GM21576 (cell line): ENCODE results near the gene MFSD6L.

ENCODE experiments used
- ATAC-seq: cut with Tn5 transposase; IDR thresholded peaks from one replicate; pipeline ENCODE4 v1.9.1; 2021; ENCODE audit warnings: mild to moderate bottlenecking, moderate library complexity; ENCODE audit not compliant: unreplicated experiment

The MFSD6L gene, protein sequence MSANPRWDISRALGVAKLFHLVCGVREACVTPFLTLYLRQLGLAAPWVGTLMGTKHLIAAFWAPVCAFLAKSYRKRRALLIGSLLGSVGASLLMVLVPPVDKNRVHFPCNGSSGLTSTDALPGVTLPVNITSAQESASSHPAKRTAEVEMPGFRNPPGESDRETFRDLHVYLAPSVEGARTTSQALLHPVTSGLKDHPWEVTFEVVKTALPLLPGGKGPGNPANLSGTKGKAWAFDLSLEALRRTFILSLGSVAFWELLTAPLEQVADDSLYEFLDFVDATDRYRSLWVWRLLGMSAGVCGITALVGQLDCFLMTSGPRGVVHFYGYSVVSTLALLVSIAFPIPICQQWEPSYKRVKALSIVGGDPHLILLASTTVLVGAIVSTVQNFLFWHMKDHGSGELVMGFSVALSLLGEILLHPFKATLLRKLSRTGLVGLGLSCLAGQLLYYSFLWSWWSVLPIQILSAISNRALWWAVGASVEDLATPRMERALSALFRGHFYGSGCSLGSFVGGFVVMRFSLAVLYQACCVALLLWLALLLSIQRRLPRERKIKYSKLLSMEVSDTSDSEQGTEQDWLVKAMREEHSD

DNA sequence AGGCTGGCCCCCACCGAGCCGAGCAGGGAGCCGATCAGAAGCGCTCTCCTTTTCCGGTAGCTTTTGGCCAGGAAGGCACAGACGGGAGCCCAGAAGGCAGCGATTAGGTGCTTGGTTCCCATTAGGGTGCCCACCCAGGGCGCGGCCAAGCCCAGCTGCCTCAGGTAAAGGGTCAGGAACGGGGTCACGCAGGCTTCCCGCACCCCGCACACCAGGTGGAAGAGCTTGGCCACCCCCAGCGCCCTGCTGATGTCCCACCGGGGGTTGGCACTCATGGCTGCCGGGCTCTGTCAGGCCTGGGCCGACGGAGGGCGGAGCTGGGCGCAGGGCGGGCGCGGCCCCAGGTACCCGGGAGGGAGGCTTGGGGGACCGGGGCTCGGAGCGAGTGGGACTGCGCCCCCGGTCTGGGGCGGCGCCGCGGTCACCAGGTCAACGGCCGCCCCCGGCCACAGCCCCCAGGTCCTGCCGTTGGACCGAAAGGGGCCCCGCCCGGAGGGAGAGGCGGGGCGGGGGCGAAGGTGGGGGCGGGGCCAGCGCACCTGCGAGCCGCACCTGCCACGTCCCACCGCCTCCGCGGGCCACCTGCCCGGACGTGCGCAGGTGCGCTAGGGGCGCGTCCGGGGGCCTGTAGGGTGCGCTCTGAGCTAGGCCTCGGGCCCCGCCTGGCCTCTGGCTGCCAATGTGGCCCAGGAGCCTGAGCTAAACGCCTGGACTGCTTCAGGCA, at the start of gene MFSD6L:
TSS of gene MFSD6L (minus strand) at position 520 of the 724 bp plus-strand sequence. CDS start at position 275, 245 bp downstream.
- no peak for ATAC-seq

DNA sequence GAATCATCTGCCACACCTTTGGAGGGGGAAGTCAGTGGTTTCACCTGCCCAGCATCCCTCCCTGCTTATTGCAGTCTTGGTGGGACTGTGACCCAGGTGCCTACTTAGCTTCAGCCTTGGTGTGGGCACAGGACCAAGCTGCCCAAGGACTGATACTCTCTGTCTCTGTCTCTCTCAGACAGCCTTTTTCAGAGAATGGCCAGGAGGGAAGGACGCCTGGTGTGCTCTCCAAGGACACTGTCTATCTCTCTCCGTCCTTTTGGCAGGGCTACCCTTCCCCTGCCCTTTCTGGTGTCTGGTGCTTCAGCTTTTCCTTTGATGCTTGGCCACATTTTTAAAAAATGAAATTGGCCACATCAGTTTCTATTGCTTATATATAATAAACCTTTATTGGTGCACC, 48.7 kb upstream of the MFSD6L start:
- no peak for ATAC-seq

DNA sequence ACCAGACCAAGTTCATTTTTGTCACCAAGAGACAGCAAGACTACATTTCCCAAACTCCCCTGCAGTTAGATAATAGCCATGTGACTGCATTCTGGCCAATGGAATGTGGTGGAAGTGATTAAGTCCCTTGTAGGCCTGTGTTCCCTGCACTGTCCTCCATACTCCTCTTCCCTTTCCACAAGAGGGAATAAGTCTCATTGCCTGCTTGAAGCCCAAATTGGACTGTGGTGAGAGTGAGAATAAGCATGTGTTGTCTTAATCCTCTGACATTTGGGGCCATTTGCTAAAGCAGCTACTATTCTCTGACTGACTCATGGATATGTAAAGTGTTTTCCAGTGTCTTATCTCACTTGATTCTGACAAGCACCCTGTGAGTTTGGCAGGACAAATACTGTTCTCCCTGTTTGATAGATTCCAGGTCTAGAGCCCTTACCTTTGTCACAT, 47.6 kb upstream of the MFSD6L start:
- ATAC-seq: no peak

DNA sequence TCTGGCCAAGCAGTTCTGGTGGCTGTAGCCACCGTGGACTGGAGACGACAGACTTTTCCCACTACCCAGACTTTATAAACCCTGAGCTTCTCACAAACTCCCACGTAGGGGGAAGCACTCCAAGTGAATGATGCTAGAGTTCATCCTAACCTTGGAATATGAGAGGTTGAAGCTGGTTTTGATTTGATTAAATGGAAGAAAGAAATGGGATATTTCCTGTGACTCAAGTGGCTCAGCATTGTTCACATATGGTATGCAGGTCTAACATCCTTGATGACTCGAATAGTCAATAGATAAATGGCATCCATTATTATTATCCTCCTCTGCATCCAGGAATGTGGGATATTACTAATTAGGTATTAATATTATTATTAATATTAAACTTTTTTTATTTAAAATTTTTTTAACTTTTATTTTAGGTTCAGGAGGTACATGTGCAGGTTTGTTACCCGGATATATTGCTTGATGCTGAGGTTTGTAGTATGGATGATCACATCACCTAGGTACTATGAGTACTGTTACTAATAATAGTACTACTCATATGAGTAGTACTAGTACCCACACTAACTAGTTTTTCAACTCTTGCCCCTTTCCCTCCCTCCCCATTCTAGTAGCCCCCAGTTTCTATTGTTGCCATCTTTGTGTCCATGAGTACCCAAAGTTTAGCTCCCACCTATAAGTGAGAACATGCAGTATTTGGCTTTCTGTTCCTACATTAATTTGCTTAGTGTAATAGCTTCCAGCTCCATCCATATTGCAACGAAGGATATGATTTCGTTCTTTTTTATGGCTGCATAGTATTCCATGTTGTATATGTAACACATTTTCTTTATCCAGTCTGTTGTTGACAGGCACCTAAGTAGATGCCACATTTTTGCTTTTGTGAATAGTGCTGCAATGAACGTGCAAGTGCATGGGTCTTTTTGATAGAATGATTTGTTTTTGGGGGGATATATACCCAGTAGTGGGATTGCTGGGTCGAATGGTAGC, 45.4 kb upstream of the MFSD6L start:
- ATAC-seq: no peak

DNA sequence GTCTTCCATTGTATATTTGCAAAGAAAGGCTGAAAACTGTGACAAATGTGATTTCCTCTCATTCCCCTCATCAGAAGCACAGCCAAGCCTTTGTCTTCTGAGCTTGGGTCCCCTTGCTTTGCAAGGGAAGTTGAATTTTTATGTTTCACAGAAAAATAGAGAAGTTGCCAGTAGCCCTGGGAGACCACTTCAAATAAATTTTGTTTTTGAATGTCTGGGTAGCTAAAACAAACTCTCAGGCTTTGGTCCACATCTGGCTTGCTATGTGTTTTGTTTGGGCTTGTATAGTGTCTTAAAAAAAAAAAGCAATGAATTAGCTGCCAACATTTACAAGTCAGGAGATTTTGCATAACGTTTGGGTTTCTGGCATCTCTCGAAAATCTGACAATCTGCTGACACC, 44.2 kb upstream of the MFSD6L start:
- ATAC-seq: no peak

DNA sequence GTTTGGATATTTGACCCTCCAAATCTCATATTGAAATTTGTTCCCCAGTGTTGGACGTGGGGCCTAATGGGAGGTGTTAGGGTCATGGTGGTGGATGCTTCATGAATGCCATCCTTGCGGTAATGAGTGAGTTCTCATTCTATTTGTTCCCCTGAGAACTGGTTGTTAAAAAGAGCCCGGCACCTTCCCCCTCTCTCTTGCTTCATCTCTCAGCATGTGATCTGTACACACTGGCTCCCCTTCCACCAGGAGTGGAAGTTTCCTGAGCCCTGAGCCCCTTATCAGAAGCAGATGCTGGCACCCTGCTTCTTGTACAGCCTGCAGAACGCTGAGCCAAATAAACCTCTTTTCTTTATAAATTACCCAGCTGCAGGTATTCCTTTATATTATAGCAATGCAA, 42.7 kb upstream of the MFSD6L start:
- ATAC-seq: no peak

DNA sequence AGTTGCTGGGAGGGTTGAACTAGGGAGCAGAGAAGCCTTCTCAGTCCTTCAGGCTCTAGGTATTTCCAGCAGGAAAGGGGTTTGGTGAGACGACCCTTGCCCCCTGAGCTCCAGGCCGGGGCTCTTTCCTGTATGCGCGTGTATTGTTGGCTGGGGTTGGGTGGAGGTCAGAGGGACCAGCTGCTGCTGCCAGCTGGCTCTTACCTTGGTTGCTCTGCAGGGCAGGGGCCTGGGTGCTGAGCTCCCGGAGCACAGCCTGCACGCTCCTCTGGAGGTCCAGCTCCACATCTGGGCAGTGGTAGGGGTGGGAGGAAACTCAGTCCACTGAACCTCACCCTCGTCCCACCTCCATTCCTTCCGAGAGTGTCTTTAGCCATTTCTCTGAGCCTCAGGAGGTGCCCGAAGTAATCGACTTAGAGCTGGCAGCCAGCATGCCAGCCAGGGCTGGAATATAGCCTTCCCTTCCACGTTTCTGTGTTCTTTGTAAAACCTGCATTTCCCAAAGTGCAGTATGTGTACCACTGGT, 40.3 kb upstream of the MFSD6L start:
- ATAC-seq: no peak

DNA sequence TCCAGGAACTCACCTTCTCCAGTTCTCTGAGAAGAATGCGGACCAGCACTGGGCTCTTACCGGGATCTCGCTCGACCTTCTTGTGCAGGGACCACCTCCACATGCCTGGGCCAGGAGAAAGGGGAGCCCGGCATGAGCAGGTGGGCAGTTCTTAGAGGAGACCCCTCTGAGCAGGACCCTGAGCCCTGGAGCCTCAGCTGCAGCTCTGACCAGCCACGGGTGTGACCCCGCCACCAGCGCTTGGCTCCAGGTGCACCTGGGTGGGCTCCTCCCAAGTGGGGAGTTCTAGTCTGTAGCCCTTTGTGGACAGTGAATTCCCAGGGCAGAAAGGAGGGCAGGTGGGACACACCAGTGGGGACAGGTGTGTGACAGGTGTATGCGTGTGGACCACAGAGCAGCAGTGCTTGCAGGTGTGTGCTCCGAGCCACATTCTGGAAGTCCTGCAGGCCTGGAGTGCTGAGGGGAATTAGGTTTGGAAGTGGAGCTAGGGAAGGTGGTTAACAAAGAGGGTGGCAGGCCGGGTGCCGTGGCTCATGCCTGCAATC, 39.5 kb upstream of the MFSD6L start:
- ATAC-seq: no peak

DNA sequence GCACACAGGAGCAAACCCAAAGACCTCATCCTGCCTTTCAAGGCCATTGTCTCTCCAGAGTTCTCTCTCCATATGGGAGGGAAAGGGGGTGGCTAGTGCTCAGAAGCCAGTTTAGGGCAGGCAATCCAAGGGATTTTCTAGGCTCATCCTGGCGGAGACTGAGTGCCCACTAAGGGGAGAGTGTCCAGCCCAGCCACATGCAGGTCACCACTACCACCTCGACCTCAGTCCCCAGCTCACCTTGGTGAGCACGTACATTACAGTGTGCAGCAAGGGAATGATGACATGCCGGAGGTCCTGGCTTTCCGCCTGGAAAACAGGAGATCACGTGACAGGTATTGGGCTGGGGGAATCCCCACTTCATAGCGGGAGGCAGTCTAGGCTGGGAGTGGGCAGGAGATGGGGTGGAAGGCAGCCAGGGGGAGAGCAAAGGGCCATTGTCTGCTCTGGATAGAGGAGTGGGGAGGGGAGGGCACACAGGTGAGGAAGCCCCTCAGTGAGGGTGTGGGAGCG, 38.5 kb upstream of the MFSD6L start:
- ATAC-seq: no peak

DNA sequence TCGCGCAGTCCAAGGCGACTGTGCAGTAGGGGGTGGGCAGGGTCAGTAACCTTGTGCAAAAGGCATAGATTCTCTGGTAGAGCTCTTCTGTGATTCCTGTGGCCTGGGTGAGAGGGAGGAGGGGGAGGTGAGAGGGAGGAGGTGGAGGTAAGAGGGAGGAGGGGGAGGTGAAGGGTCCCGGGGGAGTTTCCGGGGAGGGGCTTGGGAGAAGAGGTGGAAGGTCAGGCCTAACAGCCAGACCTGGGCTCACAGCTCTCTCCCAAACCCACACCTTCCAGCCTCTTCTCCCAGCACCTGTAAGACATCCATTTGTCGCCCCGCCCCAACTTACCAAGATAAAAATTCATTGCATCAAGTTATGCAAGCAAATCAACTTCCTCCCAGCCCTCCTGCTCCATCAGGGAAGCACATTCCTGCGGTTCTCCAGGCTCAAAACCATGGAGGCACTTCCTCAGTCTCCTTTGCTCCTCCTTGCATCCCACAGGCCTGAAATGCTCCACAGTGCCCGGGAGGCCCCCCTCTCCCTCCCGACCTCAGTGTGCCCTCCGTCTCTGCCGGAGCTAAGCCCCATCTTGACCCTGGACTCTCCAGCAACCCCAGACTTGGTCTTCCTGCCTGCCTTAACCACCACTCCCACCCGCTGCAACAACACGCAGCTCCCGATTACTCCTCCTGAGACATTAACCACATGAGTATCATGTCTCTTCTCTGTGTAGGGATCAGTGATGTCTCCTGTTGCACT, 37.8 kb upstream of the MFSD6L start:
- ATAC-seq: no peak

DNA sequence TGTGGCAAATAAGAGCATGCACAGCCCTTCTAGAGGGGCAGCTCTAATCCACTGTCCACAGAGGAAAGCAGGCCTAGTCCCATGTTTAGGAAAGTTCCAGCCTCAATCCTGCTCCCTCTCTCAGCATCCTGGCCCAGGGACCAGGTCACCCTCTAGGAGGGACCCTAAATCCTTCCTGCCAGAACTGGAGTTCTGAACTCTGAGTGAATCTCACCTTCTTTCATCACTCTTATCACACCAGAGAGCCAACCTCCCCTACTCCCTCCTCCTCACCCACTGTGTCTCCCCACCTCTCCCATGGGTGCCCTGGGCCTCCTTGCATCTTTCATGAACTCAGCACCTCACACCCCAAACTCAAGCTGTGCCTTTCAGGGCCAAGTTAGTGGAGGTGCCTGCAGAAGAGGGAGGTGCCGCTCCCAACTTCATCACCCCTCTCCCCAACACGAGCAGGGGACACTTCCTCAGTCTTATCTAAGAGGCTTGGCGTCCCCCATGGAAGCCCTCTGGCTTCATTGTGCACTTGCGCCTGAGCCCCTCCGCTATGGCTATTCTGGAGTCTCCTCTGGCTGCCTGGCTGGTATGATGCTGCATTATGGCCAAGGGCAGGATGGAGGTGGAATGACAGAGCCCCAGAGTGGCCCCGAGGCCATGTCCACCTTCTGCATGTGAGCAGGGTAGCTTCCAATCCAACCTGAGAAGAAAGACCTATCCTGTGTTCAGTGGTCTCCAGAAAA, 36.6 kb upstream of the MFSD6L start:
- ATAC-seq: no peak

DNA sequence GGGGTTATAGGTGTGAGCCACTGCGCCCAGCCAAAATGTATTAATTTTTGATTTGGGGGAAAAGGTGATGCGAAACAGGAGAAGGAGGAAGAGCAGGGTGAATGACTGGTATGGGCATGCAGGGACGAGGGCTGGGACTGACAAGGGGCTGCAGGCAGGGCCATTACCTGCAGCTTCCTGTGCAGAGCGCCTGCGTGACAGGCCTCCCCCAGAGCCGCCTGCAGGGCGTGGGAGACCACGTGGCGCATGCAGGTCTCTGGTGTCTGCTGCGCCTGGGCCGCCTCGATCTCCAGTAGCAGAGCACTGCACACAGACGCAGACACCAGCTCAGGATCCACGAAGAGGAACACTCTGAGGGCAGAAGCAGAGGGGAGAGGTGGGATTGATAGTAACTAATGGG, 35.9 kb upstream of the MFSD6L start:
- ATAC-seq: no peak

DNA sequence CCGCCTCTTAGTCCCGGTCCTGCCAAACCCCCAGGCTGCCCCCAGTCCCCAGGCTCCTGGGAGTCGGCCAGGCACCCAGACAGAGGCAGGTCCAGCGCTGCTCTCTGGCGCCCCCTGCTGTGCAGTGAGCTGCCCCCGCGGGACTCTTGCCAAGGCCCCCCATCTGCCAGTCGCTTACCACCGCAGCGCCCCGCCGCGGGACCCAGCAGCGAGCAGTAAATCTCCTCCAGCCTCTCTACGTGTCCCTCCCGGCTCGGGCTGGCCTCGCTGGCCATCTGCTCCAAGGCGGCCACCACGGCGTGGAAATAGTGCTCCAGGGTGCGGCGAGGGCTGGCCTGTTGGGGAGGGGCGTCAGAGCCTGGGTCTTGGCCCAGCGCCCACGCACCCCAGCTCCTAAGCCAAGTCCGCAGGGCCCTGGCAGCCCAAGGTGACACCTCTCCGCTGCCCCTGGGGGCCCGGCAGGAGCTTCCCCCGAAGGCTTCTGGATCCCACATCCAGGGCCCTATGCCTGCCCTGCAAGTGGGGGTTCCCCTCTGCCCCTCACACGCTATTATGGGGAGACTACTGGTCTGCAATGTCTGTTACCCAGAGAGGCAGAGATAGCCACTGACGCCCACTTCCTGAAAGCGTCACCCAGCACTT, 33.7 kb upstream of the MFSD6L start:
- no peak for ATAC-seq

DNA sequence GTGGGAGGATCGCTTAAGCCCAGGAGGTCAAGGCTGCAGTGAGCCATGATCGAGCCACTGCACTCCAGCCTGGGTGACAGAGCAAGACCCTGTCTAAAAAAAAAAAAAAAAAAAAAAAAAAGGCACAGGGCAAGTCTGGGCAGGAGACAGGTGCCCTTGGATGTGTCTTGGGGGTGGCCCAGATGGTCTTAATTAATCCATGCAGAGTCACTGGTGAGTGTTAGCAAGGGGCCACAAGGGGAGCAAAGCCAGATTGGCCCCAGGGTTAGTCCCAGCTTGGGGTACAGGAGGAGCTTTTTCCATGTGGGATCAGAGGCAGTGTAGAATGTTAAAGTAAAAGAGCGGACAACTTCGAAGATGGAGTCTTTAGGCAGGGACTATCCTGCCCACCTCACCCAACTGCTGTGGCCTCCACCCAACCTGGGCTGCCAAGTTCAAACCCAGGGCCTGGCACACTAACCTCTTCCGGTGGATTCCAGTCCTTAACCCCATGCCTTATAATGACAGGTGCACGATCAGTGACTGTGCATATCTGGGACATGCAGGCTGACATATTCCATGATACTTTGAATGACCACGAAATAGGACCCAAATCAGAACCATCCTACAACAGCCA, 32.2 kb upstream of the MFSD6L start:
- ATAC-seq: no peak

DNA sequence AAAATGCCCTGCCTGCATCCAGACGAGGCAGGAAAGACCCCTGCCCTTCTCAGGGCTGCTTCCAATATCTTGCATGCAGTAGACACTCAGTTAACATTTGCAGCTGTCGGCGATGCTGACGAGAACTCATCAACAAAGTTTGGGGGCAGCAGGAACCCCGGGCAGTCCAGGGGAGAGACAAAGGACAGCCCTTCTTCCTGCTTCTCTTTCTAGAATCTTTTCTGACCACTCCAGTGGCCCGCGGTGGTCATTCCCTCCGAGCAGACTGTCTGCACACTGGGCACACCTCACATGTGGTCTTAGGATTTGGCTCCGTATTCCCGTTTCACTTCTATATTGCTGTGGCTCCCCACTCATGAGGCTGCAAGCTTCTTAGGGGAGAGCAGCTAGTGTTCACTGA, 31.0 kb upstream of the MFSD6L start:
- ATAC-seq: no peak

DNA sequence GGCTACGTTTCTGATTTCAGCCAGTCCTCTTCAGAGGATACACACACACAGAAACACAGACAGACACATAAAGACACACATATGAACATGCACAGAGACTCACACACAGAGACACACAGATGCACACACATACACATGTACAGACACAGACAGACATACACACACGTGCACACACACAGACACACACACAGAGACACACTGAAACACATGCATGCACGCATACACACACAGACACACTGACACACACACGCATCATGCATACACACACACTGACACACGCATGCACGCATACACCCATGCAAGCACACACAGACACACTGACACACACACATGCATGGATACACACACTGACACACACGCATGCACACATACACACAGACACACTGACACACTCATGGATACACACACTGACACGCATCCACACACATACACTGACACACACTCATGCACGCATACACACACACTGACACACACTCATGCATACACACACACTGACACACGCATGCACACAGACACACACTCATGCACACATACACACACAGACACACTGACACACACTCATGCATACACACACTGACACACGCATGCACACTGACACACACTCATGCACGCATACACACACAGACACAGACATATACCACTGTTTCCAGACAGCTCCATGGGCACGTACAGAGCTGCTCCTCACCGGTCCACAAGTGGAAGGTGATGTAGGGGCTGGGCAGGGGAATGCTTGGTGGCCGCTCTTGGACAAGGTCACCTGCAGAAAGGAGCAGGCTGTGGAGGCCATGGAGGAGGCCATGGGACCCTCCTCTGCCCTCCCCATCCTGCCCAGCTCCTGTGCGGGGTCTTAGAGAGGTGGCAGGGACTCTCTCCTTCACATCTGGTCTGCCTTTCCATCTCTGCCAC, 30.1 kb upstream of the MFSD6L start:
- ATAC-seq: no peak

DNA sequence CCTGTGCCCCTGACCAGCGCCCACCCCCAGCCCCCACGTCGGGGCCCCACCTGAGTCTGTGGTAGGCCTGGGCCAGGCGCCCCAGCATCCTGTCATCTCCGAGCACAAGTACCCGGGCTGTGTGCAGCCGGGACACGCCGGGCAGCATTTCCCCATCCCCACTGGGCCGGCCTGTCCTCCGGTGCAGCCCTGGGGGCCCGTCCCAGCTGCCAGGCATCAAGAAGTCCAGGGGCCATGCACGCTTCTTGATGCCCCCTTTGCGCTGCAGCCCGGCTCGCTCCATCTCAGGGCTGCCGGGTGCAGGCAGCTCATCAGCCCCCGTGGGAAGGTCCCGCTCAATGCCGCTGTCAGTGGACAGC, 29.3 kb upstream of the MFSD6L start:
- ATAC-seq: no peak
